ENCODE measurements around the gene CUBN.

Gene CUBN

DNA sequence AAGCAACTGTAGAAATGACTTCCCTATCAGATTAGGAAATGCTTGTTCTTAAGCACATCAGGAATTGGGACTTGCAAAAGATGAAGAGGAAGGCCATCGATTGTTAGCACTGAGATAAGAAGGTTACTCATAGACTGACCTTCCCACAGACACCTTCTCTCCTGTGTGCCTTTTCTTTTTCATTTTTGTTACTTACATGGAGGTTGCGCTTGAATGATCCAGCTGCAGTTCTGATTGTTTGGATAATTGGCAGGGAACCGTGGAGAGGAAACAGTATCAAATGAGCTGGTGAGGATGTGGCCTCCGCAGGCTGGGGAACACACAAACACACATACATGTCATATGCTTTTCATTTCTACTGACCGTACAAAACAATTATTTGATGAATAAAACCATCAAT is 177.5 kb downstream of the CUBN start:
- no peak for DNase-seq (ENCODE audit: low read depth in 2 of 2)

DNA sequence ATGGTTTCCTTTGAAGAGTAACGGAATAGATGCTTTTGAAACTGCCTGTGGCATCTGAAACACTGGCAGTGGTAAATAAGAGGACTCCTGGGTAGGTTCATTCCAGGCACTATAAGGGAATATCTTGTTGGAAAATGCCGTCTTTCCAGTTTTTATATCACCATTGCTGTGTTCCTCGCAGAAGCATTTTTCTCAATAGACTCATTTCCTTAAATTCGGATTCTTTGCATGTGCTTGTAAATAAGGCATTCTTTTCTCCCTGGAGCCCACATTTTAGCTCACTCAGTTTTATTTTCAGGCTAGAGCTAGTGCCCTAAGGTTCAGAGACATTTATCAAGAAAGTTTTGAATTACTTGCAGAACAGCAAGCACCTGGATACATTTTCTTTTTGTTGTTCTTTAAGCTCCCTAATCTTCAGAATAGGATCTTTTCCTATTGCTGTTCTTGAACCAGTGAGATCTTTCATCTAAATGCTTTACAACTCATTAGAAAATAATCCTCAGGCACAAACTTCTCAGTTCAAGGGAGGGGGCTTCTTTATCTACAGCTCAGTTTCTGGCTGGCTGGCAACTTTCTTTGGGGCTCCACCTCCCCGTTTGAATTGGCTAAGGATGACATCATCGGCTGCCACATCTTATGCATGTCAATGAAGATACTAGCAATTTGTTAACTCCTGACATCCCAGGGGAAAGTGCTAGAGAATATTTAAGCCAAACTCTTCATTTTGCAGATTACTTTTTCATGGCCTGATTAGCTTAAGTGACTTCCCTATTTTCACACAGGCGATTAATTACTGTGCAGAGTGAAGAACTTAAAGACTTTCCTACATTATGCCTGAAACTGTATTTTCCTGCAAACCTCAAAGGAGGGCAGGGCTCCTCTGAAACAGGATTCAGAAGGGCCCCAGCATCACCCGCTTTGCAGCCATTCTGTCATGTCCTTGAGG is 178.7 kb downstream of the CUBN start:
- DNase-seq (ENCODE audit: low read depth in 2 of 2), result no peak

DNA sequence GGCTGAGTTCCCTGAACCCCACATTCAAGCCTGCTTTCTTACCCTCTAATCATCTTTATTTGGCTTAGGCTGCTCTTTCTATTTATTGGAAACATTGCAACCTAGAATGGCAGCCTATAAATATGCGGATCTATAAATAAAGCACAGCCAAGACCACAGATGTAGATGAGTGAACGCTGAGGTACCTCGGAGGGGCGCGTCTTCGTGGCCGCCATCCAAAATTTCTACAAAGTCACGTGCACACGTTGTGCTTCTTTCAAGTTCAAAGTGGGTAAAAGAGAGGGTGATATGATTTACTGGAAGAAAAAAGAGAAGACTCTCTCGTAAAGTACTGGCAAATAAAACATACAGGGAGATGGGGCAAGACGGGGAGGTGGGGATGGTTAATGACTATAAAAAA is 179.8 kb downstream of the CUBN start:
- no peak for DNase-seq (ENCODE audit: low read depth in 2 of 2)

DNA sequence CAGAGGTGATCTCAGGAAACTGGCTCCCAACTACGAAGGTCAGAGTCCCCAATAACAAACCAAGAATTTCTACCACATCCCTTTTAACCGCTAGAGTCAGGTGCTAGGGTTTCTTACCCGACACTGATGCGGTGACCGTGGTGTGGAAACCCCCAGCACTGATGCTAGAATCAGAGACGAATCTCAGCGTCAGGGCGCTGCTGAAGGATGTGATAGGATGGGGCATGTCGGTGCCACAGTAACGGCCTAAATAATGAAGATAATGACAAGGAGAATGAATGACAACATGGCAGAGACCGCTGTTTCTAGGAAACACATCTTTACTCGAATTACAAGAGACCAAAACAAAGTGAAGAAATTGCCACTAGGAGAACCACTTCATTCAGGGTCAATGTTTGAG is 181.2 kb downstream of the CUBN start:
- peak; percentile 15 to 21 for DNase-seq (ENCODE audit: low read depth in 2 of 2)

DNA sequence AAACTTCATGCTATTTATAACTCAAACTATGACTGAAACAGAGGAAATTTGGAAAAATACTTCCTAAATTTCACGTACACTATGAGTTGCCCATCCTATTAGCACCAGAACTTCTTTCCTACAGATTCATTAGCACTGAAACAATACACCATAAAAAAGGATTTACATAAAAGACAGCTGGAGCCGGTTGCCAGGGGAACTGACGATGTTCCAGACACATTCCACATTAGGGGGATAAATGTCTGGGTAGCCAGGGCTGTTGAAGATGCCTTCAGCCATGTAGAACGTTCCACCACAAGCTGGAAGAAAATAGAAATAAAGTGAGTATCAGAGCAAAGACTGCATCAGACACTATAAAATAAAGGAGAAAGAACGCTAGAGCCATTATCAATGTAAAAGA is 182.5 kb downstream of the CUBN start:
- no peak for DNase-seq (ENCODE audit: low read depth in 2 of 2)

- no peak for DNase-seq (ENCODE audit: low read depth in 2 of 2)
These were observed 184.0 kb downstream of the CUBN start for GRCh38 chr10:16945593-16945992.

DNA sequence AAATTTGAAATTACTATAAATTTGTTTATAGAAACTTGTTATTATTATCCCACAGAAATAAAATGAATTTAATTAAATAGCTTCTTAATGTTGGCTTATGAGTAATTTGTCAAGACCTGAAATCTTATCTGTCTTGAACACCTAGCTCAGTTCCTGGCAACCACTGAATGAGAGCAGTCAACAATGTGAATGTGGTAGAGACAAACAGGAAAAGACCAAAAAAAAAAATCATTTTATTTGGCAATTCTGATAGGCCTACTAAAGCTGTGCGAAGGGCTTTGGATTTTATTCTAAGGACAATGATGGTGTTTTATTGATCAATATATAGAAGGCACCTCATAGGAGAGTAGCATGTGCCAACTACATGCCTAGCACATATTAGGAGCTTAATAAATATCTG is 184.6 kb downstream of the CUBN start:
- no peak for DNase-seq (ENCODE audit: low read depth in 2 of 2)

DNA sequence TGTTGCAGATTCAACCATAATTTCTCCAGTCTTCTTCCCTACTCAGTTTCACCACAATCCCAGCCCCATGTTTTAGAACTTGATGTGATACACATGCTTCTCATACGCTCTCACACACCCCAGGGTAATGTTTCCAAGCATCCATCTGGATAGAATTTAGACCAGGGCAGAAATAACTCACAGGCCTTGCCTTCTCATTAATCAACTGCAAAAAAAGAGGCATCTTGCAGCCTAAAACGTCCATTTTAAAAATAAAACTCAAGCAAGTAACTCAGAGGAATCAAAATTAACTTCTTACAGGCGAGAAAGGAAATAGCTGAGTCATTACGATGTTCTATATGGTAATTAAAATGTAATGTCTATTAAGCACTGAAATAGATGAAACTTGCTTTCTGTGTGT is 185.2 kb downstream of the CUBN start:
- DNase-seq (ENCODE audit: low read depth in 2 of 2), result no peak

DNA sequence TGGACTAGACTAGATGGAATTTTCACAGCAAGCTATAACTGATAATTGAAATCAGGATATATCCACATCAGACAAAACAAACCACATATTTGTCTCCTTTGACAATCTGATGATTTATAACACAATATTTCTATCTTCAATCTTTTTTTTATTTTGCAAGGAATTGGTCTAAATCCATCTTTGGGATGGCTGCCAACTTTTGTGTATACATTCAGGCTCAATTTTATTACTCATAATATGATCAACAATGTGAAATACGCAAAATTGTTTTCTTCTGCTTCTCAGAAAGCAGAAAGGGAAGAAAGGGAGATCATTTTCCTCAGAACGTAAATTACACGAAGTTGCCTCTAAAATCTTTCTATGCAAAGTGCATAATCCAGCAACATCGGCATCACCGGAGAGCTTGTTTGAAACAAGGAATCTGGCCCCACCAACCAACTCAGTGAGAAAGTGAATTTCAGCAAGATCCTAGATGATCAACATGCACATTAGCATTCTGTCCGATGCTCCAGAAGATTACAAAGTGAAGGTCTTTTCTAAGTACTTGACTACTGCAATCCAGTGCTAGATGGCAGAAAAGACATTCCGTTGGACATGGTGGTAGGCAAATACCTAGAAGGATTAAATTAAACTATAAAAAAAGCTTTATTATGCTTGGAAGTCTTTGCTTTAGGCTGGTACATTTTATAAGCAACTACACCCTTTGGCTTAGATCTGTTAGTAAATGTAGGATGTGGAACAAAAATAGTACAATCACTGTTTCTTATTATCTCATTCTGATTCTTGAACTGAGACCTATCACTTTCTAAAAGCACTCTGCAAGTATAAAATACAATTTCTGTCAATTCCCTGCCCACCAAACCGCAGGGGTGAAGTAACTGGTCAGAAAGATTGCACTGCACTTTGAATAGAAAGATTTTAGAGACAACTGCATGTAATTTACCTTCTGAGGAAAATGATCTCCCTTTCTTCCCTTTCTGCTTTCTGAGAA is 186.0 kb downstream of the CUBN start:
- DNase-seq (ENCODE audit: low read depth in 2 of 2), result no peak

- DNase-seq (ENCODE audit: low read depth in 2 of 2), result no peak
These were observed 187.1 kb downstream of the CUBN start for GRCh38 chr10:16942381-16943078.

DNA sequence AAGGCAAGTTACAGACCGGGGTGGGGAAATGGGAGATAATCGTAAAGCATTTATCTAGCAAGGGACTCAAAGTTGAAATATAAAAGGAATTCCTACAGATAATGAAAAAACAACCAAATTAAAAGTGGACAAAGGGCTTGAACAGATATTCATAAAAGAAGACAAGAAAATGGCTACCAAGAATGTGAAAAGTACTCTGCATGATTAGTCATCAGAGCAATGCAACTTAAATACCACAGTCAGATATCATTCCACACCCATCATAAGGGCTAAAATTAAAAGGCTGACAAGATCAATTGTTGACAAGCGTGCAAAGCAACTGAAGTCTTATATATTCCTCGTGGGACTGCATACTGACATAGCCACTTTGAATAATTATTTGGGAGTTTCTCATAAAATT is 187.7 kb downstream of the CUBN start:
- DNase-seq (ENCODE audit: low read depth in 2 of 2), result no peak

DNA sequence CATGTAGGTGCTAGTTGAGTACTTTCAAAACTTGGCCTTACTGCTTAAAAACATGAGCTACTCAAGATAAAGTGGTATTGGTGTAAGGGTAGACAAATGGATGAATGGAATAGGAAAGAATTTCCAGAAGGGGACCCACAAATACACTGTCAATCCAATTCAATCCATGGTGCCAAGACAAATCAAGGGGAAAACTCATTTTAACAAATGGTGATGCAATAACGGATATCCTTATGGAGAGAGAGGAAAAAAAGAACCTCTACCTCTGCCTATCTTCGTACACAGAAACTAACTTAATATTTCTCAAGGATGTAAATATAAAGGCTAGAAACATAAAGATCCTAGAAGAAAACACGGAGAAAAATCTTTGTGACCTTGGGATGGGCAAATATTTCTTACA is 188.5 kb downstream of the CUBN start:
- DNase-seq (ENCODE audit: low read depth in 2 of 2), result no peak

- no peak for DNase-seq (ENCODE audit: low read depth in 2 of 2)
These were observed 190.7 kb downstream of the CUBN start for GRCh38 chr10:16938952-16939351.

DNA sequence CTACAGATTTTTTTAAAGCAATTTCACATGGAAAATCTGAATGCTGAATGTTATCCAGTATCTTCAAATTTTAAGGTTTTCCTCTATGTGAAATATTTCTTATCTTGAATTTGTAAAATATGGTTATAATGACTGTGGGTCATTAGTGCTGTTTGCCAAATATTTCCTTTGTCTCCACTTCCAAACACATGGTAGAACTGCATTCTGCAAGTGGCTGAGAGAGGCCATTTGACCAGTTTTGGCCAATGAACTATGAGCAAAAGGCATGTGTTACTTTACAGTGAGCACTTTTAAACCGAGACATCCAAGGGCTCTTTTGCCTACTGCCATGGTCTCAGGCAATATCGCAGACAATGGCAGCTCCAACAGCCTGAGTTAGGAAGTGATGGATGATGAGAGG is 195.2 kb downstream of the CUBN start:
- no peak for DNase-seq (ENCODE audit: low read depth in 2 of 2)

GRCh38 chr10:16933783-16934182 is 195.8 kb downstream of the CUBN start:
- DNase-seq (ENCODE audit: low read depth in 2 of 2), result no peak

DNA sequence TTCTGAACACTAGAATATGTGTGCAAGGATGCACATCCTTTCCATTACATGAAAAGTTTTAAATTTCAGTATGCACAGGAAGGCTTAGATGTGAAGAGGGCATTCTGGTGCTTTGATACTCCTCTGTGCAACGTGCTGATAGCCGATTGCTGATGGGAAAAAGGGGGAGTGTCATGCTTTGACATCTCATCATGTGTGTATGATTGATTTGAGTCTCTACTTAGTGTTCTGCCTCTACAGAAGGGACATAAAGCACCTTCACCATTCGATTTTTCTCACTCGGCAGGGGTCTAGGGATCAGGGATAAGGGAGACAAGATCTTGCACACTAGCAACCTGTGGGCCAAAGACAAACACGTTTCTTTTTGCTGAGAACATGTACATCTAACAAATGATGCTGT is 197.7 kb downstream of the CUBN start:
- DNase-seq (ENCODE audit: low read depth in 2 of 2), result no peak

DNA sequence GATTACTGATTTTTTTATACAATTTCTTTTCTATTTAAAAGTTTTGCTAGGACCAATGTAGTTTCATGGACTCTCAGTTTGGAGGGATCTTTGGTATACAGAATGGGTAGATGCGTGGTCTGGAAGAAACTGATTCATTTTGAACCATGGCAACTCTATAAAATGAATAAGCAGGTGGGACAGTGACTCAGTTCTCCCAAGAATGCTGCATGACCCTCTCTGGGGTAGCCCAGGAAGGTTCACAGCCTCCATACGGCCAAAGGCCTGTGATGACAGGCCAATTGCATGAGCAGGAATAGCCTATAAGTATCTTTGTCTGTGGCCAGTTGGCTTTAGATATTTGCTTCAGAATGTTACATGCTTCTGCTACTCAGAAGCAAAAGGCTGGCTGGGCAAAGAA is 199.1 kb downstream of the CUBN start:
- DNase-seq (ENCODE audit: low read depth in 2 of 2), result no peak

DNA sequence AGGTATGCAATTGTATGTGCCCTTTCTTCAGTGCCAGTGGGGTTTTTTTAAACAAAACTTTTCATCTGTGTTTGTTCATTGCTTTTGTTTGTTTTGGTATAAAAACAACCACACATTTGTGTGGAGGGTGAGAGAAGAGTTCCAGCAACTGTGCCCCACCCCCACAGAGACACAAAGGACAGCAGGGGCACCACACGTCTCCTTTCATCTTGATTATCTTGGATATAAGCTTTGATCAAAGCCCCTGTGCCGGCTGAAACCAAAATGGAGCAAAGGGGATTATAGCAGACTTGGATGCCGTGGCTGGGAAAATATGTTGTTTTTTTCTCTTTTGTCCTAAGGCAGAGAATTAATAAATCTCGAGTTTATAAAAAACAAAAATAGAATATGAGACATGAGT is 200.5 kb downstream of the CUBN start:
- no peak for DNase-seq (ENCODE audit: low read depth in 2 of 2)

DNA sequence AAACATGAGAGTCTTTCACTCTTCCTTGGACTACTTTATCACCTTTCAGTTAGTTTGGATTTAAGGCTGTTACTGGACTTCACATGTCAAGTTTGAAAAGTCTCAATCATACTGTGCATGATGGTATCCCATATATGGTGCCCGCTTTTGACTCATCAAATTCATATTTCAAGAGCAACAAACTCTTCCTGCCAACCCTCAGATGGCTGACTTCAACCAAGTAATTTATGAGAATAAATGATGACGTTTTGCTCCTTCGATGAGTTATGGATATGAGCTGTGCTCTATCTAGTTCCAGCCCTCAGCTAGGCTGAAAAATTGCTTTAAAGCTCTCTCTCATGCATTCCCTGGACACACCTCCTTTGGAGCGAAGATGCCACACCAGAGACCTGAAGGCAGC is 202.1 kb downstream of the CUBN start:
- no peak for DNase-seq (ENCODE audit: low read depth in 2 of 2)

GRCh38 chr10:16923726-16924125 is 205.9 kb downstream of the CUBN start:
- DNase-seq (ENCODE audit: low read depth in 2 of 2), result no peak

GRCh38 chr10:16923309-16923708 is 206.3 kb downstream of the CUBN start:
- DNase-seq (ENCODE audit: low read depth in 2 of 2), result no peak

Measured in stimulated activated CD8-positive, alpha-beta memory T cell treated with anti-CD3 and anti-CD28 coated beads, Interleukin-15, amount 100 ng/mL, for 48 hours (primary cell).